ENCODE measurements around the gene UBE2R2.

- no peak for TF ChIP-seq SUZ12 (IDR thresholded peaks at IDR 0.05; ENCODE audit: extremely low read depth, insufficient read depth, insufficient read length)
- no peak for TF ChIP-seq ZNF274 (IDR thresholded peaks at IDR 0.05; ENCODE audit: low read depth, low read length)
Observed at GRCh38 chr9:33878691-33879366, 61.9 kb downstream of the UBE2R2 start.
